A549 (cell line): ENCODE results near the gene STRADB. TPM values are rescaled to one million over a fixed set of nuclear protein-coding genes. Genes with fewer than 3 reads are reported as not detected.
A peak's percentile ranks its signal among the peaks of the same experiment; 100 is the strongest.
"Not testable (repeated sequence)": the region's sequence is repeated elsewhere in the genome, so short reads cannot be mapped to it uniquely, and the experiment has no call there.

Source experiments
- ATAC-seq, 2 experiments: fragments of 200-7000 bp in 1 of 2; fragments of >200 bp in 1 of 2; cut with Nextera tagmentation in 1 of 2; cut with Tn5 transposase in 1 of 2; 3 replicates each; pipeline versions ENCODE4 v1.8.0 to v1.9.1; 2018 to 2020; ENCODE audit warnings: mild to moderate bottlenecking in 1 of 2, moderate library complexity in 1 of 2
- CTCF ChIA-PET: fragments of 300-600 bp; sonication (Branson Sonifier 250); formaldehyde crosslinking; extraction: SDS; loops from one replicate; lab custom pipeline; 2021; ENCODE audit warnings: antibody characterized with exemption, inconsistent platforms; lab: Yijun Ruan, JAX
- POLR2A ChIA-PET: fragments of 350-600 bp; formaldehyde crosslinking; extraction: SDS; loops from one replicate; lab custom pipeline; 2021; ENCODE audit warnings: antibody characterized with exemption, inconsistent platforms; lab: Yijun Ruan, JAX
- DNase-seq, 2 experiments: peaks; one replicate each; pipeline versions ENCODE4 v3.0.0 to v3.0.0-alpha.2; 2011 to 2016; ENCODE audit warnings: low read depth in 1 of 2, low spot score in 1 of 2
- FAIRE-seq: peaks from 2 replicates; lab custom pipeline; 2011; peaks lifted over from hg19 to GRCh38; lab: Jason Lieb, UNC
- H3K27ac ChIP-seq, 2 experiments: fragments of >200 bp; sonication (Bioruptor Twin); formaldehyde crosslinking; 3 replicates each; pipeline ENCODE4 v1.5.1; 2016 to 2017
- H3K4me1 ChIP-seq: fragments of >200 bp; sonication (Bioruptor Twin); formaldehyde crosslinking; 3 replicates; pipeline ENCODE4 v1.6.1; 2016
- H3K4me2 ChIP-seq: fragments of >200 bp; sonication (Bioruptor Twin); formaldehyde crosslinking; 3 replicates; pipeline ENCODE4 v1.6.1; 2016
- H3K4me3 ChIP-seq: fragments of >200 bp; sonication (Bioruptor Twin); formaldehyde crosslinking; 3 replicates; pipeline ENCODE4 v1.5.1; 2016
- H3K9me3 ChIP-seq: fragments of >200 bp; sonication (Bioruptor Twin); formaldehyde crosslinking; 3 replicates; pipeline ENCODE4 v1.6.1; 2016
- BCL3 ChIP-seq: fragments of >200 bp; sonication (Bioruptor Twin); formaldehyde crosslinking; IDR thresholded peaks from 3 replicates; pipeline ENCODE4 v1.6.1; 2016
- CEBPB ChIP-seq, 2 experiments: fragments of >200 bp in 1 of 2; sonication (Bioruptor Twin) in 1 of 2; formaldehyde crosslinking in 1 of 2; IDR thresholded peaks; 2 replicates each; pipeline ENCODE4 v1.6.1; 2012 to 2016
- CHD4 ChIP-seq: fragments of 200-600 bp; sonication (generic); IDR thresholded peaks from 2 replicates; pipeline ENCODE4 v1.6.1; 2016; ENCODE audit warnings: antibody characterized with exemption, mild to moderate bottlenecking, borderline replicate concordance
- E2F6 ChIP-seq: IDR thresholded peaks from 2 replicates; pipeline ENCODE4 v1.6.1; 2012; ENCODE audit warnings: low read depth, borderline replicate concordance
- EHF ChIP-seq: fragments of 250-450 bp; sonication (Bioruptor Pico); IDR thresholded peaks from 2 replicates; pipeline ENCODE4 v1.5.0; 2020; ENCODE audit warnings: mild to moderate bottlenecking
- EHMT2 ChIP-seq: fragments of 200-600 bp; sonication (generic); IDR thresholded peaks from 2 replicates; pipeline ENCODE4 v1.6.1; 2016; ENCODE audit warnings: antibody characterized with exemption, low read depth, mild to moderate bottlenecking, moderate library complexity
- FOSL2 ChIP-seq, 2 experiments: fragments of 450-650 bp in 1 of 2; fragments of >200 bp in 1 of 2; sonication (Bioruptor Twin) in 1 of 2; formaldehyde crosslinking; IDR thresholded peaks; 2 replicates each; pipeline versions ENCODE4 v1.5.0 to v1.6.1; 2016 to 2020; ENCODE audit warnings: mild to moderate bottlenecking in 1 of 2, moderate library complexity in 1 of 2
- HEYL ChIP-seq: fragments of 250-450 bp; sonication (Bioruptor Pico); IDR thresholded peaks from 2 replicates; pipeline ENCODE4 v1.8.0; 2021; ENCODE audit warnings: mild to moderate bottlenecking, moderate library complexity
- HOXB13 ChIP-seq: fragments of 250-450 bp; sonication (Bioruptor Pico); IDR thresholded peaks from 2 replicates; pipeline ENCODE4 v1.5.0; 2020; ENCODE audit warnings: low read depth, mild to moderate bottlenecking, moderate library complexity
- KDM1A ChIP-seq: fragments of 200-600 bp; sonication (generic); IDR thresholded peaks from 2 replicates; pipeline ENCODE4 v1.6.1; 2016; ENCODE audit warnings: low read depth, mild to moderate bottlenecking
- MAFK ChIP-seq: fragments of 450-650 bp; IDR thresholded peaks from 2 replicates; pipeline ENCODE4 v1.6.1; 2014; ENCODE audit not compliant: partially characterized antibody
- MAX ChIP-seq: IDR thresholded peaks from 2 replicates; pipeline ENCODE4 v1.6.1; 2012
- NFE2L2 ChIP-seq: fragments of 150-350 bp; conservative IDR thresholded peaks from 2 replicates; pipeline ENCODE4 v1.6.1; 2014; ENCODE audit warnings: low read length
- RAD21 ChIP-seq, 2 experiments: fragments of >200 bp in 1 of 2; sonication (Bioruptor Twin) in 1 of 2; formaldehyde crosslinking in 1 of 2; IDR thresholded peaks in 1 of 2; conservative IDR thresholded peaks in 1 of 2; 2 replicates in 1 of 2; 3 replicates in 1 of 2; pipeline ENCODE4 v1.6.1; 2012 to 2018; ENCODE audit warnings: inconsistent platforms in 1 of 2
- RFX5 ChIP-seq: fragments of 450-650 bp; IDR thresholded peaks from 2 replicates; pipeline ENCODE4 v1.7.1; 2014; ENCODE audit warnings: antibody characterized with exemption, mild to moderate bottlenecking, moderate library complexity
- USF2 ChIP-seq: fragments of 450-650 bp; IDR thresholded peaks from 2 replicates; pipeline ENCODE4 v1.6.1; 2014; ENCODE audit warnings: antibody characterized with exemption
- WGBS: methylation state at CpG from one replicate; pipeline ENCODE4 v1.1.6; 2017; ENCODE audit errors: missing lambda C conversion rate; 5-methylcytosine and 5-hydroxymethylcytosine counted together
- polyA plus RNA-seq, 4 experiments: library from polyadenylated mRNA; depleted of rRNA in 3 of 4; stranded (reverse); fragments of >200 nt; fragmentation: RNase III in 1 of 4; extraction: RNeasy Plus Mini Kit Qiagen cat#74134 plus additional on column Dnase treatment in 1 of 4; gene quantifications; 2 replicates in 3 of 4; 3 replicates in 1 of 4; pipeline ENCODE4 v1.2.3, GENCODE V29; 2011 to 2017

STRADB gene
- polyA plus RNA-seq, 2 of the 4 experiments (the other 2 are of a cell fraction): 24.0 to 29.0 TPM

- CTCF ChIA-PET: interaction anchor here (1.4 kb wide), 1 partner anchor 18 kb away, joined by 3 read pairs; the partner anchor contains the start of genes STRADB and TRAK2
- POLR2A ChIA-PET: interaction anchor here (2.1 kb wide), 1 partner anchor 18 kb away, joined by 8 read pairs; the partner anchor contains the start of genes STRADB and TRAK2
- no peak for ATAC-seq
Observed at GRCh38 chr2:201433394-201433995, 18.0 kb upstream of the STRADB start.

GRCh38 chr2:201436141-201436540 is 15.4 kb upstream of the STRADB start:
- no peak overlapping the region for H3K4me3 ChIP-seq
- ChIA-PET CTCF (no interaction called here), POLR2A (no interaction called here)
- H3K4me2 ChIP-seq: no peak overlapping the region
- no peak overlapping the region for H3K27ac ChIP-seq
- peaks cover 13% of the 10 kb centered on the region for H3K4me1 ChIP-seq
- H3K9me3 ChIP-seq: no peaks in the 10 kb centered on the region
- WGBS: 90% methylated on average over 2 of the region's 2 CpGs
- FAIRE-seq (no peak), DNase-seq (no peak), ATAC-seq (no peak)
- TF ChIP-seq HOXB13 (CRISPR knock-in tag): no peak
- TF ChIP-seq NFE2L2: peak; percentile 70

More at GRCh38 chr2:201433394-201433995, 18.0 kb upstream of the STRADB start:
- no peak for FAIRE-seq
- Histone ChIP-seq H3K4me1 (peaks cover 13% of the 10 kb centered on the region), H3K4me2 (no peak overlapping the region), H3K27ac (no peak overlapping the region), H3K9me3 (peaks cover under 1% of the 10 kb centered on the region; the same call in 1 of the 3 replicates), H3K4me3 (no peak overlapping the region)
- TF ChIP-seq HOXB13 (CRISPR knock-in tag): no peak
- no peak for TF ChIP-seq EHF
- no peak for TF ChIP-seq KDM1A
- no peak for TF ChIP-seq MAX
- TF ChIP-seq FOSL2 (IDR thresholded peaks at IDR 0.05): no peak
- TF ChIP-seq FOSL2 (CRISPR knock-in tag; IDR thresholded peaks at IDR 0.05): no peak
- TF ChIP-seq RAD21 (conservative IDR thresholded peaks at IDR 0.05 in 1 of 2, IDR thresholded peaks at IDR 0.05 in 1 of 2): no peak
- TF ChIP-seq HEYL (CRISPR knock-in tag): no peak
- TF ChIP-seq E2F6: no peak
- TF ChIP-seq MAFK: no peak
- no peak for TF ChIP-seq USF2
- no peak for TF ChIP-seq RFX5
- TF ChIP-seq BCL3: no peak
- TF ChIP-seq EHMT2: no peak
- TF ChIP-seq CEBPB (IDR thresholded peaks at IDR 0.05): no peak
- TF ChIP-seq CHD4: no peak
- no peak for DNase-seq
- 88% methylated on average over 11 of the region's 11 CpGs for WGBS

GRCh38 chr2:201439336-201439922 is 12.1 kb upstream of the STRADB start:
- FAIRE-seq, H3K4me3 ChIP-seq, H3K4me2 ChIP-seq, H3K27ac ChIP-seq, DNase-seq, H3K9me3 ChIP-seq, CTCF ChIA-PET, ATAC-seq, H3K4me1 ChIP-seq: not testable (repeated sequence)
- POLR2A ChIA-PET: interaction anchor here (0.7 kb wide), 1 partner anchor 12 kb away, joined by 3 read pairs; the partner anchor contains the start of genes STRADB and TRAK2
- 88% methylated on average over 1 of the region's 3 CpGs for WGBS
